ENCODE measurements around the gene DUSP5.

DNA sequence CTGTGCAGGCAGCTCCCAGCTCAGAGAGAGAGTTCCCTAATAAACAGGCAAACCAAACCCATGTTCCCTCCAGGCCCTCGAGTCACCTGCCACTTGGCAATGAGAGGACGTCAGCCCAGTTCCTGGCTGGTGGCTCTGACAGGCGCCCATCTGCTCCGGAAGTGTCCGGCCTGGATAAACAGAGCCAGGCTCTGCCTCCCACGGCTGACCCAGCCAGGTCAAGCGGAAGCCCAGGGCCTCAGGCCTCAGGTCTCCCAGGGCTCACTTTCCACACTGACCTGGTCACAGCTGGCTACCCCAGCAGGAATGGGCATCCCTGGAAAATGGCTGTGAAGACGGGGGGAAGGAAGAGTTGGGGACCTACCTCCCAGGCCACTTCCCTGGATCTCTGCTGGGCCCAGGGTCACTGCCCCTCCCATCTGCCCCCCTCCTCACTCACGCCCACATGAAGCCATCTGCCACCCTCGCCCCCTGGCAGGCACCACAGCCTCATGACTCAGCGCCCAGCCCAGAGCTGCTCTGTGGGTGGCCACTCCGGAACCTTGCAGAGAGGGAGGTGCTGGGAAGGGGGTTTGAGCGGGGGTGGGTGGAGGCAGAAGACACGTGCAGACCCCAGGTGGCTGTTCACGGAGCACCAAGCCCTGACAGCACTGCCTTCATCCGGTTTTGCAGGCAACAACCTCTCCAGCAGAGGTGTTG, 37.4 kb upstream of the DUSP5 start:
- TF ChIP-seq, protein P1, sequence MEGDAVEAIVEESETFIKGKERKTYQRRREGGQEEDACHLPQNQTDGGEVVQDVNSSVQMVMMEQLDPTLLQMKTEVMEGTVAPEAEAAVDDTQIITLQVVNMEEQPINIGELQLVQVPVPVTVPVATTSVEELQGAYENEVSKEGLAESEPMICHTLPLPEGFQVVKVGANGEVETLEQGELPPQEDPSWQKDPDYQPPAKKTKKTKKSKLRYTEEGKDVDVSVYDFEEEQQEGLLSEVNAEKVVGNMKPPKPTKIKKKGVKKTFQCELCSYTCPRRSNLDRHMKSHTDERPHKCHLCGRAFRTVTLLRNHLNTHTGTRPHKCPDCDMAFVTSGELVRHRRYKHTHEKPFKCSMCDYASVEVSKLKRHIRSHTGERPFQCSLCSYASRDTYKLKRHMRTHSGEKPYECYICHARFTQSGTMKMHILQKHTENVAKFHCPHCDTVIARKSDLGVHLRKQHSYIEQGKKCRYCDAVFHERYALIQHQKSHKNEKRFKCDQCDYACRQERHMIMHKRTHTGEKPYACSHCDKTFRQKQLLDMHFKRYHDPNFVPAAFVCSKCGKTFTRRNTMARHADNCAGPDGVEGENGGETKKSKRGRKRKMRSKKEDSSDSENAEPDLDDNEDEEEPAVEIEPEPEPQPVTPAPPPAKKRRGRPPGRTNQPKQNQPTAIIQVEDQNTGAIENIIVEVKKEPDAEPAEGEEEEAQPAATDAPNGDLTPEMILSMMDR (IDR thresholded peaks at IDR 0.05), result no peak
- TF ChIP-seq POLR2A (IDR thresholded peaks at IDR 0.05) (no peak), POLR2AphosphoS5 (IDR thresholded peaks at IDR 0.05) (no peak)
